Amygdala (tissue), 56 donors: Measurements from ENCODE around the gene ALG14.
"Not testable (repeated sequence)": the region's sequence is repeated elsewhere in the genome, so short reads cannot be mapped to it uniquely, and the experiment has no call there.

ENCODE experiments used
- DNase-seq, 56 donors: peaks; one replicate each; lab custom pipeline; 2025; lab: John Stamatoyannopoulos, UW

Gene ALG14

GRCh38 chr1:95072532-95073419, at the start of gene ALG14:
Gene ALG14, minus strand, starts transcription at chr1:95072951. Its CDS starts 53 bp downstream, at chr1:95072898.
- DNase-seq = peak; percentile 64 to 98 (median 90)

GRCh38 chr1:95122151-95122697, 49.5 kb upstream of the ALG14 start:
- no peak for DNase-seq

GRCh38 chr1:95119273-95119672, 46.5 kb upstream of the ALG14 start:
- no peak for DNase-seq

GRCh38 chr1:95118710-95119109, 46.0 kb upstream of the ALG14 start:
- no peak for DNase-seq

- DNase-seq = peak in 1 of 56 donors; percentile 21
These were observed 45.3 kb upstream of the ALG14 start for GRCh38 chr1:95118067-95118499.

GRCh38 chr1:95117207-95118066, 44.7 kb upstream of the ALG14 start, which contains the start of gene TLCD4:
Gene TLCD4, plus strand, starts transcription at chr1:95117355. Its CDS starts 26,547 bp downstream, at chr1:95143902.
- peak in 39 of 56 donors; percentile 6 to 82 (median 49) for DNase-seq

- peak in 46 of 56 donors; percentile 4 to 65 (median 40) for DNase-seq
These were observed 43.9 kb upstream of the ALG14 start for GRCh38 chr1:95116580-95117206.

- no peak for DNase-seq
These were observed 43.0 kb upstream of the ALG14 start for GRCh38 chr1:95115708-95116137.

GRCh38 chr1:95113684-95114083, 40.9 kb upstream of the ALG14 start:
- no peak for DNase-seq

- DNase-seq = no peak
These were observed 38.3 kb upstream of the ALG14 start for GRCh38 chr1:95111014-95111413.

- DNase-seq = no peak
These were observed 36.0 kb upstream of the ALG14 start for GRCh38 chr1:95108792-95109191.

GRCh38 chr1:95098196-95098595, 25.4 kb upstream of the ALG14 start:
- DNase-seq = no peak

- DNase-seq = no peak
These were observed 24.7 kb upstream of the ALG14 start for GRCh38 chr1:95097426-95097825.

GRCh38 chr1:95096218-95096841, 23.6 kb upstream of the ALG14 start:
- no peak for DNase-seq

GRCh38 chr1:95095833-95096217, 23.1 kb upstream of the ALG14 start:
- DNase-seq = no peak

GRCh38 chr1:95094923-95095322, 22.2 kb upstream of the ALG14 start:
- DNase-seq = no peak

- no peak for DNase-seq
These were observed 20.5 kb upstream of the ALG14 start for GRCh38 chr1:95093296-95093695.

- not testable (repeated sequence) for DNase-seq
These were observed 20.1 kb upstream of the ALG14 start for GRCh38 chr1:95092891-95093290.

- DNase-seq = not testable (repeated sequence)
These were observed 18.5 kb upstream of the ALG14 start for GRCh38 chr1:95091290-95091689.
